ENCODE results near the gene GABRR3.

The GABRR3 gene

GRCh38 chr3:97988784-97989568 is 46.1 kb downstream of the GABRR3 start:
- no peak for DNase-seq (ENCODE audit: low spot score)

DNA sequence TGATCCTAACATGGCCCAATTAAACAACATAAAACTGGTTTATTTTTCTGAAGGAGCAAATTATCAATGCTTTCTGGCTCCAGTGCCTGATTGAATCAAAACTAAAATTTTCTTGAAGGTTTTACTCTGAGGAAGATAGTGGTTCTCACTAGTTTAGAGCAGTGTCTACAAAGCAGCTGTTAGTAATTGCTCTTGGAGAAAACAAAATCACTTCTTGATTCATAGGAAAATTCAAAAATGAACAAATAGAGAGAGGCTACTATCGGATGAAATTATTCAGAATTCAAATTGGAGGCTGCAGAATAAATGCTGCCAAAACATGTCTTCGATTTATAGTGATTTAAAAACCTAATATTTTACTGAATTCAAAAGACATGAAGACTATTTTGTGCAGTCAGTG is 47.8 kb downstream of the GABRR3 start:
- no peak for DNase-seq (ENCODE audit: low spot score)

DNA sequence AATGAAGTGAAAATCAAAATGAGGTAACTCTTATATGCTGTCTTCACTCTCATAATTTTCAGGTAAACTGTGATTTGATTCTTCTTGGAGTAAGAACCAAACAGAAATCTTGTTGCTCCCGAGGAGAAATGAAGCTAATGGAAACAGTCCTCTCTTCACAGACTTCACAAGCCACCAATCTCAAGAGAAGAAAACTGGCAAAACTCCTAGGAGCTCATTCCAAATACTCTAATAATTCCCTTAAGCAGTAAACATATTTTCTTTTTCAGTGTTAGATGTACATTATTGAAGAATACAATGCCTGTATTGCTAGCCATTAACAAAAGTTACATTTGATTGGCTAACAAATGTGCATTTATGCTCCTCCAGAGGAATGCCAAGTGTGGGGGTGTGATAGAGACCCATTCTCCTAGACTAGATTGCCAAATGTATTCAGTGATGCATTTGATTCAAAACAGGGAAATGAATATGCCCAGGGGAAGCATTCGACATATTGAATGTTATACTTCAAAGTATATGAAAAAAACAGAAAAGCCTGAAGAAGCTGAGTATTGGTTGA is 51.1 kb downstream of the GABRR3 start:
- DNase-seq (ENCODE audit: low spot score), result no peak

DNA sequence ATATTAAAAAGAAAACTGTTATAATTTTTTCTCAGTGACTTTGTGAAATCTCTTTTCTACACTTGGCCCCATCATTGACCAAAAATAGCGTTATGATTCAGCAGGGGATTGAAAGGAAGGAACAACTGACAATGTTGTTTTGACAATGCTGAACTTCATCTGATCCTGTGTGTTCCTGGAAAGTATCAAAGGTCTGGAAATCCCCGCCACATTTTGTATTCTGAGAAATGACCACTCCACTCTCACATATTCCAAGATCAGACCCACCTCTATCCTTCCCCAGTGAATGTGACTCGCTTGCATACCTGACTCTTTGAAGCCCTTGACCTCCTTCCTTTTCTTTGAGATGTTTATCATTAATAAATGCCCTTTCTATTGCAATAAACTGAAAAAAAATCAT is 53.2 kb downstream of the GABRR3 start:
- DNase-seq (ENCODE audit: low spot score), result no peak

DNA sequence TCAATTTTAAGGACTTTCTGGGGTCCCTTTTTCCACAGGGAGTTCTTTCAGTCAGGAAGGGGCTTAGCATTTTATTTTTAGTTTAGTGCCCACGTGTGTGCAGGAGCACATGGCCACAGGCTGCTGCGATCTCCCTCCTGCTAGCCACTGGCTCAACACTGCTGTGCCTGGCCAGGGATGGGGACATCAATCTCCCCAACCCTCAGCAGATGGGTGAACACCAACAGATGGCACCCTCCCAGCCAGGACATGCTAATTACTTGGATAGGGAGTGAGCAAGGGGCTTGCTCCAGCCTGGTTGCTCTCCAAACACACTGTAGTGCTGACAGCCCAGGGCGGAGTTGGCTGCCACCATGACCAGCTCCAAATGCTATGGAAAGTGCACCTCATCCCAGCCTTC is 55.5 kb downstream of the GABRR3 start:
- DNase-seq (ENCODE audit: low spot score), result no peak

DNA sequence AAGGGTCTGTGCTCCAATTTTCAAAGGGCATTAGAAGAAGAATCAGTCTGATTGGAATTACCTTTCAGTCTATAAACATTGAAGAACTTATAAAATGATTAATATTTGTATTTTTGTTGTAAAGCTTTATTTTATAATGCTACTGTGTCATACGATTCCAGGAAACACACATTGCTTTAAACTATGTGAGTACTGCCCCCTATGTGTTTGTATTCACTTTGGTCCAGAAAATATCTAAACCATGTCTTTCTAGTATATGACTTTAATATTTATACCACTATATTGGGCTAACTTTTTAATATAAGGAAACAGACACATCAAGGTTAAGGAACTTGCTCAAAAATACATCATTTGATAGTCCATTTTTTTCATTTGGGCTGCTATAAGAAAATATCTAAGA is 59.6 kb downstream of the GABRR3 start:
- DNase-seq (ENCODE audit: low spot score), result no peak

GRCh38 chr3:97974996-97975395 is 60.1 kb downstream of the GABRR3 start:
- DNase-seq (ENCODE audit: low spot score), result no peak

DNA sequence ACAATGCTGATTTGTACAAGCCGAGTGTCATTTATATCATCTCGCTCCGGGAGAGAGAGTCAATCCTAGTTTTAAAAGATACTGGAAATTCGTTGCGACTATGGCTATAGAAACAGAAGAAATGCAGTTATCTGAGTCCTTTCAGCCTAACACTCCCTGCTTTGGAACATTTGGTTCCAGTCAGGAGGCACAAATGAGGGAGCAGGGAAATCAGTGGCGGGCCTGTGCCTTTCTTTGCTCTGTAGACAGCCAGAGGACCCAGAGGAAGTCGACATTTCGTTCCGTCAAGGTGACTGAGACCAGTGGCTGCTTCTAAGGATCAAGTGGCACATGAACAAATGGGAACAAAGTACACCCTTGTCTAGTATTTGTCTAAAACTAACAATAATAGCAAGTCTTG is 62.1 kb downstream of the GABRR3 start:
- no peak for DNase-seq (ENCODE audit: low spot score)

GRCh38 chr3:97971679-97972567 is 63.2 kb downstream of the GABRR3 start, which contains the start of gene RIOX2:
Gene RIOX2 (minus strand): TSS chr3:97972431. CDS start chr3:97967593, 4,838 bp downstream.
- peak; percentile 46 for DNase-seq (ENCODE audit: low spot score)

- DNase-seq (ENCODE audit: low spot score), result no peak
Observed at GRCh38 chr3:97970956-97971620, 64.0 kb downstream of the GABRR3 start.

- DNase-seq (ENCODE audit: low spot score), result no peak
Observed at GRCh38 chr3:97970156-97970555, 65.0 kb downstream of the GABRR3 start.

GRCh38 chr3:97969541-97969940 is 65.6 kb downstream of the GABRR3 start:
- no peak for DNase-seq (ENCODE audit: low spot score)

GRCh38 chr3:97968376-97968775 is 66.7 kb downstream of the GABRR3 start:
- DNase-seq (ENCODE audit: low spot score), result no peak

DNA sequence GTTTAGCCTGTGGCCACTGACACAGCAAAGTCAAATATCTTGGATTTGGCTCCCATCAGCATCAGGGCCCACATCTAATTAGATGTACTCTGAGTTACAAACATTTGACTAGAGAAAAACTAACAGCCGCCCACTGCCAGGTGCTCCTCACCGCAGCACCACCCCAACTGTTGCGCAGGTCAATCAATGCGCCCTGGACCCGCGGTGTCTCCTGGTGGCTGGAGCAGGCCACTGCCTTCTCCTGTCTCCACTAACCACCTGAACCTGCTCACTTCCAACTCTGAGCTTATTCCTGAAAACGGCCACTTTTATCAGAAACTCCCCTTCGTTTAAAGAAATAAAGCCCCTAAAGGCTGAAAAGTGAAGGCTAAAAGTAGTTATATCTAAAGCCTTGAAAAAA is 67.1 kb downstream of the GABRR3 start:
- DNase-seq (ENCODE audit: low spot score), result no peak

DNA sequence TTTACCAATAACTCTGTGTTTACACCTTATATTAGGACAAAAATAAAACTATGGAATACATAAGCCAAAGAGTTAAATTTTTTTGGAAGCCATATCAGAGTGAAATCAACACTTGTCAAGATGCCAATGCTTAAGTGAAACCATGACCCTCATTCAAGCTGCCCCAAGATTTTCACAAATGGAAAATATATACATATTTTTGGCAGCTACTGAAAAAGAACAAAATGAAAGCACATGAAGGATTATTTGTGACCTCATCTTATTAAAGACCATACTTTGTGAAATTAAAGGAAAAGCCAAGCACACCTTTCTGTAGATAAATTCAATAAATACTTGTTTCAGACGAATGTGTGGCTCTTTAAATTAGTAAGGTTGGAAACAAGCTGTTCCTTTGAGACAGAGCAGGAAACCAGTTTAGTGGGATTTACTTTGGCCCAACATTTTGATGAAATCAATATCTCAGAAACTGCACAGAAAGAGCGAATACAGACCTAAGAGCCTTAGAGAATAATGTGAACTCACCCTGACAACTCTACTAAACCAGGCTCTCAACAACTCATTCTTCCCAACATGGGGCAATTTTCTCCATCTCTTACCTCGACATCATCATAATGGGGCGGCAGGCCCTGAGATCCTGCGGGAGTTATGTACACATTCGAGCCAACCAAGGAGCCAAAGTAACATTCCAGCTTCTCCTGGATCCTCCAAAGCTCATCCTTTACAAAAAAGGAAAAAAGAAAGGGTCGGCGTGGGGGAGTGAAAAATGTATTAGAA is 73.9 kb downstream of the GABRR3 start:
- no peak for DNase-seq (ENCODE audit: low spot score)

GRCh38 chr3:97960551-97960950 is 74.6 kb downstream of the GABRR3 start:
- no peak for DNase-seq (ENCODE audit: low spot score)

- no peak for DNase-seq (ENCODE audit: low spot score)
Observed at GRCh38 chr3:97959872-97960271, 75.2 kb downstream of the GABRR3 start.

DNA sequence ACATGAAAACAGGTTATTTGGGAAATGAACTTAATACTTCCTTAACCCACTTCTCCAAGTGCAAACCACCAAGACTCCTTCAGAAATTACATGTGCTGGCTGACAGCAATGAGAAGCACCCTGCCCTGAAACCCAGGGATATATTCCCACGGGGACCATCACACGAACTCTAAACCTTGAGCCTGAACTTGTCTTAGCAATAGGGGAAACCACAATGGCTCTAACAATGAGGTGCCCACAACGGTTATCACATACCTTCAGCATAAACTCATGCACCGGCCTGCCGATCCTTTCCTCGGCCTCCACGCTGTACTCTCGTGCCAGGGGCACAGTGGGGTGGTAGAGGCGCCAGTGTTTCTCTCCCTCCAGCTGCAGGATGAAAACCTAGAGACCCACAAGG is 76.3 kb downstream of the GABRR3 start:
- DNase-seq (ENCODE audit: low spot score), result no peak

- DNase-seq (ENCODE audit: low spot score), result no peak
Observed at GRCh38 chr3:97958396-97958795, 76.7 kb downstream of the GABRR3 start.

DNA sequence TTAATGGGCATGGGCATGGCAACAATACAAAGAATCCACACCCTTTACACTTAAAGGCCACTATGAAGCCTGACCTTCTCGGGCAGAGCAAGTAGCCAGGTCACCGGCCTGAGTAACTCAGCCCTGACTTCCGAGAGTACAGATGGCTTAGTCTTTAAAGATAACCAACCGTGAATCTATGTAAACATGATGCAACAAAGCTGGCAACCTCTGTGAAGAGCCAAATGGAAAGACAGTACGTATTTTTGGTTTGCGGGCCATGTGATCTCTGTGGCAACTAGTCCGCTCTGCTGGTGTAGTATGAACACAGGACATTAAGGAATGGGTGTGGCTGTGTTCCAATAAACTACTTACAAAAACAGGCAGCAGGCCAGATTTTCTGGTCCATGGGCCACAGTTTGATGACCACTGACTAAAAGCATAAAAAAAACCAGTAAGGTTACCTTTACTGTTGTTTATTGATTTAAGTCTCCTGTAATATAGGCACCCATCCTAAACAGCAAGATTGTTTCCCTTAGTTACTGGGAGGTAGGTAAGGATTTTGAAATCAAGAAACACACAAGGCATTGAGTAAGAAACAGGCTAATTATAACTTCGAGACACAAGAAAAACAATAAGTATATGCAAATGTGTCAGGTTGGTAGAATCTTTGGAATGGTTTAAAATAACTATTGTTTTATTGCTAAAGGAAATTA is 77.4 kb downstream of the GABRR3 start:
- DNase-seq (ENCODE audit: low spot score), result no peak

DNA sequence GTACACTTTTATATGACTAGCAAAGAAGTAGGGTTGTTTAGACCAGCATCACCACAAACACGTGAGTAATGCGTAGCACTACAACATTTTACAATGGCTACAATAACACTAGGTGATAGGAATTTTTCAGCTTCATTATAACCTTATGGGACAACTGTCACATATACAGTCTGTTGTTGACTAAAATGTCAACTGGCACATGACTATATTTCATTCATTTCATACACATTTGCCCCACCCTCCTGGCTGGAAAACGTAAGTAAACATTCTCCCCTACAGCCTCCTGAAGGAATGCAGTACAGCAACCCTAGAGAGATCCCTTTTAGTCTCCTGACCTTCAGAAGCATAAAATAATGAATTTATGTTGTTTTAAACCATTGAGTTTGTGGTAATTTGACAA is 79.1 kb downstream of the GABRR3 start:
- DNase-seq (ENCODE audit: low spot score), result no peak
